Spleen (tissue), 11 donors: ENCODE data around the gene RPLP2. TPM values are rescaled to one million over a fixed set of nuclear protein-coding genes. Genes with fewer than 3 reads are reported as not detected.

Experiments
- DNase-seq: peaks from one replicate; pipeline ENCODE4 v3.0.0-alpha.2; 2020
- H3K27ac ChIP-seq, 8 donors: fragments of 200-600 bp; sonication (generic) in 7 of 8; 1 replicate in 4 of 8; 2 replicates in 4 of 8; pipeline versions ENCODE4 v1.5.0 to v1.8.0; 2016 to 2021; ENCODE audit warnings: inconsistent platforms in 4 of 8, mild to moderate bottlenecking in 4 of 8, moderate library complexity in 1 of 8
- H3K27me3 ChIP-seq, 7 donors: fragments of 200-600 bp; sonication (generic) in 6 of 7; replicated peaks in 1 of 7; 1 replicate in 4 of 7; 2 replicates in 3 of 7; pipeline versions ENCODE4 v1.5.0 to v1.8.0; 2016 to 2021; ENCODE audit warnings: inconsistent platforms in 3 of 7, mild to moderate bottlenecking in 1 of 7
- H3K36me3 ChIP-seq, 6 donors: fragments of 200-600 bp; sonication (generic) in 5 of 6; 1 replicate in 4 of 6; 2 replicates in 2 of 6; pipeline versions ENCODE4 v1.5.0 to v1.8.0; 2016 to 2021; ENCODE audit warnings: inconsistent platforms in 2 of 6
- H3K4me1 ChIP-seq, 6 donors: fragments of 200-600 bp; sonication (generic) in 5 of 6; 1 replicate in 3 of 6; 2 replicates in 3 of 6; pipeline versions ENCODE4 v1.5.0 to v1.8.0; 2016 to 2021; ENCODE audit warnings: inconsistent platforms in 3 of 6
- H3K4me3 ChIP-seq, 8 donors: fragments of 200-600 bp; sonication (generic) in 7 of 8; 1 replicate in 4 of 8; 2 replicates in 4 of 8; pipeline versions ENCODE4 v1.5.0 to v1.8.0; 2016 to 2021; ENCODE audit warnings: inconsistent platforms in 4 of 8, mild to moderate bottlenecking in 4 of 8, moderate library complexity in 2 of 8
- H3K9me3 ChIP-seq, 8 donors: fragments of 200-600 bp; sonication (generic) in 7 of 8; 1 replicate in 4 of 8; 2 replicates in 4 of 8; pipeline versions ENCODE4 v1.5.0 to v1.8.0; 2016 to 2021; ENCODE audit warnings: inconsistent platforms in 4 of 8
- CTCF ChIP-seq, 11 experiments: fragments of 200-600 bp in 7 of 11; fragments of 450-650 bp in 4 of 11; sonication (generic) in 4 of 11; IDR thresholded peaks in 8 of 11; conservative IDR thresholded peaks in 3 of 11; 1 replicate in 7 of 11; 2 replicates in 4 of 11; pipeline versions ENCODE4 v1.4.0 to v1.8.0; 2016 to 2021; ENCODE audit warnings: antibody characterized with exemption in 11 of 11, inconsistent platforms in 4 of 11, mild to moderate bottlenecking in 1 of 11
- POLR2A ChIP-seq, 3 donors: fragments of 450-650 bp; IDR thresholded peaks; one replicate each; pipeline ENCODE4 v1.5.1; 2017; ENCODE audit warnings: antibody characterized with exemption in 3 of 3, mild to moderate bottlenecking in 1 of 3
- POLR2AphosphoS5 ChIP-seq, 3 donors: sonication (generic); formaldehyde crosslinking; IDR thresholded peaks; one replicate each; pipeline ENCODE4 v1.5.1; 2017; ENCODE audit warnings: antibody characterized with exemption in 3 of 3
- WGBS, 5 donors: extraction: QIAGEN DNeasy Blood & Tissue Kit in 3 of 5; methylation state at CpG; one replicate each; pipeline versions ENCODE4 v1.1.5 to v1.1.7; 2013 to 2018; 5-methylcytosine and 5-hydroxymethylcytosine counted together
- intact Hi-C: fragments of 100-400 bp; cut with DNase I; formaldehyde crosslinking; loops from one replicate; pipeline ENCODE4 v1.15.0; 2023; ENCODE audit warnings: low total_unique reads
- polyA plus RNA-seq, 3 donors: library from polyadenylated mRNA; stranded (reverse); fragments of 200-250 nt; gene quantifications; one replicate each; pipeline ENCODE4 v1.2.1, GENCODE V29; 2013
- small RNA-seq, 4 donors: library from RNA; depleted of rRNA; stranded (forward); fragments of <200 nt; gene quantifications; one replicate each; pipeline ENCODE3, GENCODE V24; 2016
- total RNA-seq, 7 donors: library from RNA; depleted of rRNA in 3 of 7; stranded (reverse); fragments of >200 nt in 3 of 7; fragmentation: NEBNext Ultra II Directional in 4 of 7; extraction: Animal tissue kit (Norgen Biotek cat#: 25700) in 4 of 7; gene quantifications; one replicate each; pipeline versions ENCODE4 v1.1.0 to v1.2.1, GENCODE V29; 2016 to 2021
- donor health status: healthy with polysubstance abuse.
- donor health status: DM: no; HTN: no; CAD: no; lungs with moderate emphysema.
- donor health status: DM: no; HTN: no; CAD: no.
- donor health status: Bipolar disorder and iron deficiency.
- donor health status: healthy.
- donor health status: DM: no; HTN: no; CAD: no.
- donor health status: DM: yes; HTN: yes; CAD: no.

RPLP2 gene
- total and polyA plus RNA-seq, 10 donors, result 514 to 3,944 (median 2,380) TPM

GRCh38 chr11:860234-861104 lies 50.7 kb downstream of the RPLP2 start:
- Histone ChIP-seq H3K9me3 (no peaks in the 10 kb centered on the region), H3K4me1 (peaks cover 0 to 68% (median 32%) of the 10 kb centered on the region in 6 donors), H3K27me3 (no peaks in the 10 kb centered on the region), H3K27ac (peak overlapping the region in 4 of 8 donors; percentile 25 to 54 (median 34)), H3K36me3 (peaks cover 0 to 33% (median 3%) of the 10 kb centered on the region in 6 donors), H3K4me3 (no peak overlapping the region)
- no peak for DNase-seq
- 83 to 92% (median 86%) methylated on average over 6 to 21 of the region's 21 CpGs for WGBS, 5 donors
- TF ChIP-seq POLR2AphosphoS5 (IDR thresholded peaks at IDR 0.05), result peak in 1 of 3 donors; percentile 16
- no peak for TF ChIP-seq CTCF (IDR thresholded peaks at IDR 0.05 in 8 of 11, conservative IDR thresholded peaks at IDR 0.05 in 3 of 11)
- TF ChIP-seq POLR2A (IDR thresholded peaks at IDR 0.05), result no peak
- intact Hi-C loops, result no loop called here

GRCh38 chr11:861105-861479 lies 51.3 kb downstream of the RPLP2 start:
- Histone ChIP-seq H3K4me3 (no peak overlapping the region), H3K27me3 (no peaks in the 10 kb centered on the region), H3K4me1 (peaks cover 0 to 70% (median 33%) of the 10 kb centered on the region in 6 donors), H3K36me3 (peaks cover 0 to 39% (median 5%) of the 10 kb centered on the region in 6 donors), H3K9me3 (no peaks in the 10 kb centered on the region), H3K27ac (peak overlapping the region in 1 of 8 donors; percentile 54)
- no peak for TF ChIP-seq CTCF (IDR thresholded peaks at IDR 0.05 in 8 of 11, conservative IDR thresholded peaks at IDR 0.05 in 3 of 11)
- no peak for TF ChIP-seq POLR2A (IDR thresholded peaks at IDR 0.05)
- no peak for TF ChIP-seq POLR2AphosphoS5 (IDR thresholded peaks at IDR 0.05)
- no peak for DNase-seq
- WGBS, 5 donors, result 80 to 86% (median 85%) methylated on average over 14 of the region's 14 CpGs
- intact Hi-C loops, result no loop called here

DNA sequence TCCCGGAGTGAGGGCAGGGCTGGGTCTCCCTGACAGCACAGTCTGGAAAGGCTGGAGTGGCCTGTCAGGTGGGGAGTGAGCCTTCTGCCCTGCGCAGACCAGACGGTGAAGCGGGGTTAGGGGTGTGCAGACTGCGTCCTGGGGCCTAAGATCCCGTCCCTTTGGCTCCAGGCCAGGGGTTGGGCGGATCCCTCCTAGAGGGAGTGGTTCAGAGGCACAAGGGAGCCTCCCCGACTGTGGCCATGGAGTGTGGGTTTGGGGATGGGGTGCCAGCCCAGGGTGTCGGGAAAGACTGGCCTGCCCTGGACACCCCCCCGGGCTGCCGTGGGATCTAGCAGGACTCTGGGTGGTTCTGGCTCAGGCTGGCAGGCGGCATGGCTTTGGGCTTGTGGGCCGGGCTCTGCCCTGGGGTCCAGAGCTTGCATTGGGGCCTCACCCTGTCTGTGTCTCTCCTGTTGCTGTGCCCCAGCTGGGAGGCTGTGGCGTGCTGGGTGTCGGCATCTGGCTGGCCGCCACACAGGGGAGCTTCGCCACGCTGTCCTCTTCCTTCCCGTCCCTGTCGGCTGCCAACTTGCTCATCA lies 52.4 kb downstream of the RPLP2 start:
- H3K4me3 ChIP-seq, result no peak overlapping the region
- TF ChIP-seq POLR2AphosphoS5 (IDR thresholded peaks at IDR 0.05), result peak; percentile 57 to 68 (median 57)
- TF ChIP-seq CTCF (IDR thresholded peaks at IDR 0.05 in 8 of 11, conservative IDR thresholded peaks at IDR 0.05 in 3 of 11), result no peak
- TF ChIP-seq POLR2A (IDR thresholded peaks at IDR 0.05), result no peak
- intact Hi-C loops, result no loop called here
- H3K27ac ChIP-seq, result peak overlapping the region in 3 of 8 donors; percentile 9 to 40 (median 31)
- WGBS, 5 donors, result 62 to 75% (median 71%) methylated on average over 14 to 20 of the region's 20 CpGs
- H3K4me1 ChIP-seq, result peaks cover 0 to 70% (median 29%) of the 10 kb centered on the region in 6 donors
- DNase-seq, result no peak
- no peaks in the 10 kb centered on the region for H3K27me3 ChIP-seq
- no peaks in the 10 kb centered on the region for H3K9me3 ChIP-seq
- H3K36me3 ChIP-seq, result peaks cover 0 to 50% (median 12%) of the 10 kb centered on the region in 6 donors

Small RNA genes within 50 kb of the gene (small RNA-seq; reads per million reads assigned to genes)
- 0 reads per million in 4 donors for gene SNORA52

Other genes with a start within 250 kb of the RPLP2 start
- gene LMNTD2, start 249.2 kb upstream of the RPLP2 start, total RNA-seq, result 10 to 100 TPM in 1 of 7 donors, 1 to 10 TPM in 6; 3.9 to 10.1 (median 6.3) TPM
- gene LMNTD2, start 249.2 kb upstream of the RPLP2 start, polyA plus RNA-seq, result 1 to 10 TPM; 5.0 to 8.3 (median 5.1) TPM
- gene RASSF7, start 249.0 kb upstream of the RPLP2 start, total RNA-seq, result 10 to 100 TPM in 6 of 7 donors, 1 to 10 TPM in 1; 8.3 to 39.6 (median 20.4) TPM
- gene RASSF7, start 249.0 kb upstream of the RPLP2 start, polyA plus RNA-seq, result 10 to 100 TPM; 29.7 to 34.5 (median 30.7) TPM
- gene PHRF1, start 233.5 kb upstream of the RPLP2 start, total RNA-seq, result 10 to 100 TPM; 24.2 to 41.5 (median 33.2) TPM
- 10 to 100 TPM in 1 of 3 donors, 1 to 10 TPM in 2; 7.3 to 27.6 (median 8.4) TPM for gene PHRF1, start 233.5 kb upstream of the RPLP2 start, polyA plus RNA-seq
- 10 to 100 TPM; 53.0 to 88.8 (median 85.3) TPM for gene IRF7, start 194.0 kb upstream of the RPLP2 start, total RNA-seq
- gene IRF7, start 194.0 kb upstream of the RPLP2 start, polyA plus RNA-seq, result 10 to 100 TPM; 52.3 to 99.1 (median 73.9) TPM
- gene CDHR5, start 185.0 kb upstream of the RPLP2 start, total RNA-seq, result not detected
- under 1 TPM; 0.02 to 0.16 (median 0.03) TPM for gene CDHR5, start 185.0 kb upstream of the RPLP2 start, polyA plus RNA-seq
- gene SCT, start 182.8 kb upstream of the RPLP2 start, total RNA-seq, result 1 to 10 TPM in 4 of 7 donors, not detected in 3; 1.2 to 3.8 (median 2.8) TPM
- 1 to 10 TPM; 1.1 to 1.7 (median 1.5) TPM for gene SCT, start 182.8 kb upstream of the RPLP2 start, polyA plus RNA-seq
- under 1 TPM in 4 of 7 donors, not detected in 3; 0.44 to 0.86 (median 0.60) TPM for gene DRD4, start 172.7 kb upstream of the RPLP2 start, total RNA-seq
- under 1 TPM; 0.12 to 0.43 (median 0.26) TPM for gene DRD4, start 172.7 kb upstream of the RPLP2 start, polyA plus RNA-seq
- gene DEAF1, start 114.7 kb upstream of the RPLP2 start, total RNA-seq, result 10 to 100 TPM; 28.3 to 44.9 (median 31.7) TPM
- 10 to 100 TPM; 21.8 to 31.4 (median 25.1) TPM for gene DEAF1, start 114.7 kb upstream of the RPLP2 start, polyA plus RNA-seq
- 10 to 100 TPM; 20.1 to 37.6 (median 32.4) TPM for gene TMEM80, start 114.2 kb upstream of the RPLP2 start, total RNA-seq
- 10 to 100 TPM; 18.7 to 30.8 (median 24.7) TPM for gene TMEM80, start 114.2 kb upstream of the RPLP2 start, polyA plus RNA-seq
- 10 to 100 TPM in 1 of 7 donors, 1 to 10 TPM in 6; 4.2 to 14.7 (median 7.0) TPM for gene EPS8L2, start 103.7 kb upstream of the RPLP2 start, total RNA-seq
- 10 to 100 TPM in 1 of 3 donors, 1 to 10 TPM in 2; 7.3 to 11.6 (median 8.5) TPM for gene EPS8L2, start 103.7 kb upstream of the RPLP2 start, polyA plus RNA-seq
- 100 to 1,000 TPM; 160 to 292 (median 229) TPM for gene TALDO1, start 62.5 kb upstream of the RPLP2 start, total RNA-seq
- 100 to 1,000 TPM; 108 to 177 (median 125) TPM for gene TALDO1, start 62.5 kb upstream of the RPLP2 start, polyA plus RNA-seq
- gene GATD1, start 32.5 kb upstream of the RPLP2 start, total RNA-seq, result 10 to 100 TPM; 26.0 to 56.4 (median 50.9) TPM
- gene GATD1, start 32.5 kb upstream of the RPLP2 start, polyA plus RNA-seq, result 10 to 100 TPM; 13.9 to 44.5 (median 17.4) TPM
- gene CEND1, start 19.9 kb upstream of the RPLP2 start, total RNA-seq, result under 1 TPM in 1 of 7 donors, not detected in 6; 0.42 TPM
- under 1 TPM in 2 of 3 donors, not detected in 1; 0.29 to 0.42 TPM for gene CEND1, start 19.9 kb upstream of the RPLP2 start, polyA plus RNA-seq
- 10 to 100 TPM in 6 of 7 donors, 1 to 10 TPM in 1; 8.9 to 23.2 (median 14.5) TPM for gene SLC25A22, start 11.7 kb upstream of the RPLP2 start, total RNA-seq
- 10 to 100 TPM in 1 of 3 donors, 1 to 10 TPM in 2; 6.3 to 14.5 (median 8.5) TPM for gene SLC25A22, start 11.7 kb upstream of the RPLP2 start, polyA plus RNA-seq
- 10 to 100 TPM; 18.1 to 26.4 (median 19.3) TPM for gene PIDD1, start 4.7 kb upstream of the RPLP2 start, total RNA-seq
- gene PIDD1, start 4.7 kb upstream of the RPLP2 start, polyA plus RNA-seq, result 10 to 100 TPM; 16.8 to 42.7 (median 32.8) TPM
- gene PNPLA2, start 8.9 kb downstream of the RPLP2 start, total RNA-seq, result 100 to 1,000 TPM in 5 of 7 donors, 10 to 100 TPM in 2; 65.8 to 131 (median 113) TPM
- 100 to 1,000 TPM in 1 of 3 donors, 10 to 100 TPM in 2; 46.3 to 103 (median 75.0) TPM for gene PNPLA2, start 8.9 kb downstream of the RPLP2 start, polyA plus RNA-seq
- gene CRACR2B, start 18.0 kb downstream of the RPLP2 start, total RNA-seq, result 10 to 100 TPM; 10.2 to 28.0 (median 15.3) TPM
- 10 to 100 TPM in 2 of 3 donors, 1 to 10 TPM in 1; 6.1 to 34.1 (median 12.6) TPM for gene CRACR2B, start 18.0 kb downstream of the RPLP2 start, polyA plus RNA-seq
- gene CD151, start 23.0 kb downstream of the RPLP2 start, total RNA-seq, result 100 to 1,000 TPM in 3 of 7 donors, 10 to 100 TPM in 4; 69.7 to 142 (median 80.1) TPM
- 100 to 1,000 TPM in 1 of 3 donors, 10 to 100 TPM in 2; 38.0 to 111 (median 82.8) TPM for gene CD151, start 23.0 kb downstream of the RPLP2 start, polyA plus RNA-seq
- 10 to 100 TPM; 24.6 to 95.3 (median 62.5) TPM for gene POLR2L, start 32.6 kb downstream of the RPLP2 start, total RNA-seq
- 100 to 1,000 TPM in 1 of 3 donors, 10 to 100 TPM in 2; 55.2 to 131 (median 94.0) TPM for gene POLR2L, start 32.6 kb downstream of the RPLP2 start, polyA plus RNA-seq
- 100 to 1,000 TPM in 5 of 7 donors, 10 to 100 TPM in 2; 91.3 to 140 (median 122) TPM for gene TSPAN4, start 32.9 kb downstream of the RPLP2 start, total RNA-seq
- gene TSPAN4, start 32.9 kb downstream of the RPLP2 start, polyA plus RNA-seq, result 10 to 100 TPM; 32.1 to 67.4 (median 52.1) TPM
- gene CHID1, start 100.8 kb downstream of the RPLP2 start, total RNA-seq, result 100 to 1,000 TPM in 6 of 7 donors, 10 to 100 TPM in 1; 82.2 to 218 (median 121) TPM
- 10 to 100 TPM; 37.2 to 63.2 (median 39.3) TPM for gene CHID1, start 100.8 kb downstream of the RPLP2 start, polyA plus RNA-seq
- gene AP2A2, start 115.9 kb downstream of the RPLP2 start, total RNA-seq, result 100 to 1,000 TPM; 139 to 321 (median 170) TPM
- gene AP2A2, start 115.9 kb downstream of the RPLP2 start, polyA plus RNA-seq, result 100 to 1,000 TPM in 1 of 3 donors, 10 to 100 TPM in 2; 32.7 to 102 (median 34.1) TPM
- under 1 TPM in 4 of 7 donors, not detected in 3; 0.09 to 0.76 (median 0.34) TPM for gene MUC6, start 226.8 kb downstream of the RPLP2 start, total RNA-seq
- gene MUC6, start 226.8 kb downstream of the RPLP2 start, polyA plus RNA-seq, result under 1 TPM; 0.02 to 0.22 (median 0.11) TPM